HG02852 (cell line): ENCODE measurements around the gene L3MBTL4.

ENCODE experiments used
- ATAC-seq: cut with Tn5 transposase; IDR thresholded peaks from one replicate; pipeline ENCODE4 v1.9.1; 2021; ENCODE audit warnings: mild to moderate bottlenecking, moderate library complexity; ENCODE audit not compliant: unreplicated experiment

L3MBTL4 gene

GRCh38 chr18:5969989-5970403 is 444.7 kb downstream of the L3MBTL4 start:
- ATAC-seq: no peak

- no peak for ATAC-seq
Measured at GRCh38 chr18:5969355-5969988, 445.2 kb downstream of the L3MBTL4 start.

GRCh38 chr18:5967666-5968065 is 447.0 kb downstream of the L3MBTL4 start:
- ATAC-seq: no peak

- ATAC-seq: no peak
Measured at GRCh38 chr18:5967007-5967406, 447.7 kb downstream of the L3MBTL4 start.

GRCh38 chr18:5966514-5966913 is 448.2 kb downstream of the L3MBTL4 start:
- no peak for ATAC-seq

GRCh38 chr18:5964996-5965395 is 449.7 kb downstream of the L3MBTL4 start:
- no peak for ATAC-seq

GRCh38 chr18:5964596-5964995 is 450.1 kb downstream of the L3MBTL4 start:
- no peak for ATAC-seq

- no peak for ATAC-seq
Measured at GRCh38 chr18:5964108-5964507, 450.6 kb downstream of the L3MBTL4 start.

GRCh38 chr18:5963267-5963666 is 451.4 kb downstream of the L3MBTL4 start:
- no peak for ATAC-seq

- no peak for ATAC-seq
Measured at GRCh38 chr18:5962362-5962761, 452.3 kb downstream of the L3MBTL4 start.

GRCh38 chr18:5961828-5962150 is 452.9 kb downstream of the L3MBTL4 start:
- no peak for ATAC-seq

GRCh38 chr18:5961097-5961827 is 453.4 kb downstream of the L3MBTL4 start:
- ATAC-seq: no peak

GRCh38 chr18:5958822-5959221 is 455.9 kb downstream of the L3MBTL4 start:
- ATAC-seq: no peak

- ATAC-seq: no peak
Measured at GRCh38 chr18:5955861-5956260, 458.9 kb downstream of the L3MBTL4 start.

GRCh38 chr18:5951515-5952091 is 463.1 kb downstream of the L3MBTL4 start:
- ATAC-seq: no peak

GRCh38 chr18:5948781-5949180 is 465.9 kb downstream of the L3MBTL4 start:
- ATAC-seq: no peak

GRCh38 chr18:5948237-5948636 is 466.5 kb downstream of the L3MBTL4 start:
- ATAC-seq: no peak

GRCh38 chr18:5944448-5944847 is 470.3 kb downstream of the L3MBTL4 start:
- ATAC-seq: no peak

GRCh38 chr18:5943514-5943913 is 471.2 kb downstream of the L3MBTL4 start:
- no peak for ATAC-seq

- ATAC-seq: no peak
Measured at GRCh38 chr18:5942591-5942990, 472.1 kb downstream of the L3MBTL4 start.

- ATAC-seq: no peak
Measured at GRCh38 chr18:5941890-5942289, 472.8 kb downstream of the L3MBTL4 start.
